MV-4-11 (cell line): Measurements from ENCODE around the gene YES1.

Experiments
- DNase-seq: peaks from one replicate; lab custom pipeline; 2025; lab: John Stamatoyannopoulos, UW

YES1 gene

DNA sequence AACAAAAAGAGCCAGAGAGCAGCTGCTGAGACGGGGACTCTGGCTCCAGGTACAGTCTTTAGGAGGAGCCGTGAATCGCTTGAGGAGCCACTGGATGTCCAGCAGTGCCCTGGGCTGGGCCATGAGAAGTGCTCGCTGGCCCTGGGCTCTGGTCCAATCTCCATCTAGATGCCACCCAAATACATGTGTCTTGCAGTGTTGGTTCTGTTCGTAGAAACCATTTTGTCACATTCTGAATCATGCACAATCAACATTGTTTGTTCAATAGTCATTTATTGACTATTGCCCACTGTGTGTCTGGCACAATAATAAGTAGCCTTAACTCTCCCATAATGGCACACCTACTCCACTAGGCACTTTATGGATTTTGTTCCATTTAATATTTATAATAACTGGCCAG lies 128.5 kb downstream of the YES1 start:
- DNase-seq = no peak

DNA sequence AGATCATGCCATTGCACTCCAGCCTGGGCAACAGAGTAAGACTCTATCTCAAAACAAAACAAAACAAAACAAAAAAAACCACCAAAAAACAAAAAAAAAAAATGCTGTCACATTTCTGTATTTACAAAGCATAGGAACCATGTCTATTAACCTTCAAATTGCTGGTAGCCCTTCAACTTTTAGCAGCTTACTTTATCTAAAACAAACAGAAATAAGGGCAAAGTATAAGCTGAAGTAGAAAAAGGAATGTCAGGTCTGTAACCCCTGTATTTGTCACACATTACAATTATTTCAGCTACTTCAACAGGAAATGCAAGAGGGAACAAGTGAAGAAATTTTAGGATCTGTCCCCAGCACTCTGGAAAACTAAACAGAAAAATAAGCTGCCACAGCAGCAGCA lies 129.2 kb downstream of the YES1 start:
- DNase-seq = no peak

DNA sequence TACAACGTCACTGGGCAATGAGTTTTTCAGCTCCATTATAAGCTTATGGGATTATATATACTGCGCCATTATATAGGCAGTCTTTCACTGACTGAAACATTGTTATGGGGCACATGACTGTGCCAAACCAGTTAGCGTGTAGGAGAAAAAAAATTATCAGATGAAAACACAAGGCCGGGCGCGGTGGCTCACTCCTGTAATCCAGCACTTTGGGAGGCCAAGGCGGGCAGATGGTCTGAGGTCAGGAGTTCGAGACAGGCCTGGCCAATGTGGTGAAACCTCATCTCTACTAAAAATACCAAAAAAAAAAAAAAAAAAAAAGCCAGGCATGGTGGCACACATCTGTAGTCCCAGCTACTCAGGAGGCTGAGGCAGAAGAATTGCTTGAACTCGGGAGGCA lies 129.6 kb downstream of the YES1 start:
- peak; percentile 19 for DNase-seq

DNA sequence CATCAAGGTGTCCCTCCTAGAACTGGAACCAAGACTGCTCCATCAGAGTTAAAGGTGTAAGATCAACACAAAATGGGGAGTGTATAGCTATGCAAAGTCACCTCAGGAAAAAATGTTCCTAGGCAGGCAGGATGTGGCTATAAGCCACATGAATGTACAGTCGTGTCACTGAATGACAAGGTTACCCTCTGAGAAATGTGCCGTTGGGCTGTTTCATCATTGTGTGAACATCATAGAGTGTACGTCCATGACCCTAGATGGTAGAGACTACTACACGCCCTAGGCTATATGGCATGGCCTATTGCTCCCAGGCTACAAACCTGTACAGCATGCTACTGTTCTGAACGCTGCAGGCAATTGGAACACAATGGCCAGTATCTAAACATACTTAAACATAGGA lies 130.1 kb downstream of the YES1 start:
- no peak for DNase-seq

DNA sequence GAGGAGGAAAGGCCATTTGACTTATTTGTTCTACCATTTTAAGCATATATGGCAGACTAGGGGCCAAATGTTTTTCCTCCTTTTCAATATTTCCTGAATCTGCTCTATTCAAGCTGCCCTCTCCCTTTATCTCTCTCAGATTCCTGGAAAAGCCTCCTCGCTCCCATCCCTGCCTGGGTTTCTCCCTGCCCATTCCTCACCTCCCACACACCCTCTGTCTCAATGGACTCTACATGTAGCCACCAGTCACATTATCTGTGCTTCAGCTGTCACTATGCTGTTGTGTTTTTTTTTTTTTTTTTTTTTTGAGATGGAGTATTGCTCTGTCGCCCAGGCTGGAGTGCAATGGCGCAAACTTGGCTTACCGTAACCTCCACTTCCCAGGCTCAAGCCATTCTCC lies 131.7 kb downstream of the YES1 start:
- no peak for DNase-seq

DNA sequence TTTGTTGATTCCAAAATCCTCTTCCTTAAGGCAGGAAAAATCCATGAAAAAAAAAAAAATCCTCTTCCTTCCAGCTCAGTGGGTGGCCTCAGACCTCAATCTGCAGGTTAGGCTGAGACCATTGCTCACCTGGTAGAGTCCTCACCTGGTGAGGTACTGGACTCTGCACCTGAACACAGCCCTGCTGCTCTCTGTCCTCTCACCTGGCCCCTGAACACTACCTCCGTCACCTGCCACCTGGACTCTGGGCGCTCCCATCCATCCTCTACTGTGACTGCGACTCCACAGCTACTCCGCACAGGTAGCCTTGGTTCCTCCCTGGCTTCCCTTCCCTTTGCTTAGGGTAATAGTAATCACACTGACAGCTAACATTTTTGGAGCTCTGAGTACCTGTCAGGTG lies 132.5 kb downstream of the YES1 start:
- no peak for DNase-seq

DNA sequence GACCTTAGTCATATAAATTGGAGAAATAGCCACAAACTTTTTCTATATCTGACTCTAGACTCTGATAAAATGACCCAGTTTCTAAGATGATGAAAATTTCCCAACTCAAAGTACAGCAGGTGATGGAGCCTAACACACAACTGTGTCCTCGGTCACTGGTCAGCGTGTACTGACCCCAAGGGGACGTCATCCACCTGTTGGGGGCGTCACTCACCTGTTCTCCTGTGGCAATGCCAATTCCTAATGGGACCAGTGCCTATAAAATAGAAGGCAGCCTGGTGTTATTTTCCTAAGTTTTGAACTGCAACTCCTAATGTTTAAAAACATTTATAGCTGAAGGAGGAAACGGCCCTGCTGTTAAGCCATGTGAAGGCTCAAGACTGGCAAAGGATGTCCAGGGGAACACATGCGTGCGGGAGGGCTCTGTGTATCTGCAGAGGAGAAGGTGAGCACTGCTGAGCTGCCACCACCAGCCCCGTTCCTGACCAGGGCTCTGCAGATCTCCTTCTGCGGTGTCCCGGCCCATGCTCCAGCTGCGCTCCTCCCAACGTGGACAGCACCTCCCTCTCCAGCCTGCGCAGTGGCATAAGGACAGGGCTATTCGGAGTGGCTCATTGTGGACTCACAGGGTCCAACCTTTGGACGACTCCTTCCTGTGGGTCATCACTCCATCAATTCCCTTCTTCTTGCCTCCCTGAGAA lies 133.4 kb downstream of the YES1 start:
- no peak for DNase-seq

DNA sequence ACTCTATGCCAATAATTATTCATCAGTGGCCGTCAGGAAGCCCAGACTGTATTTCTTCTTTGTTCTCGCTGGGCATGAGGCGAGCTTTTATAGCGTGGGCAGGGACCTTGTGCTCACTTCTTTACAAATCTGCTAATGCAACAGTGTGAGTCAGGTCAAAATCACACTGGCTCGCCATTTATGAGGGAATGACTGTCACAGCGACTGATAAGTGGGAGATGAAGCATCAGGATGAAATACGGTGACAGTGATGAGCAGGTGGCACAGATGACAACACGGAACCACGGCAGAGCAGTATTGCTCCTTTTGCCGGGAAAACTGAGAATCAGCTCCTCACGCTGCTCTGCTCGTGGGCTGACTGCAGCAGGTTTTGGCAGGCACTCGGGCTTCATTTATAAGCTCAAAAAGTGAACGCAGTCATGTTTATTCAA lies 134.1 kb downstream of the YES1 start:
- no peak for DNase-seq

DNA sequence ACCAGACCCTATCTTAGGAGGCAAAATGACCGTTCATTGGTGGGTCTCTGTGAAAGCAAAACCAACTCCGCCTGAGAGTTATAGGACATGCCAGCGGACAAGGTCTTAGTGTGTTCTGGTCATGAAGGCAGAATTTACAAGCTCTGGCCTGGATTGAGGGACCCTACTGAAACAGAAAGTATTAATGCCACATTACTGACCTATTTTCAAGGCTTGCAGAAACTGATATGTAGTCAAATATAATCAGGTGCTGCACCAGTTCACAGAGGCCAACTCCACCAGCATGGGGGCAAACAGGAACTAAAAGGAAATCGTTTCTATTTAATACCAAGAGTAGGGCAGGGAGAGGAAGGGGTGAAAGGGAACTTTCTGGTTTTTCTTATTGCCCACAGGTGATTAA lies 134.9 kb downstream of the YES1 start:
- no peak for DNase-seq

DNA sequence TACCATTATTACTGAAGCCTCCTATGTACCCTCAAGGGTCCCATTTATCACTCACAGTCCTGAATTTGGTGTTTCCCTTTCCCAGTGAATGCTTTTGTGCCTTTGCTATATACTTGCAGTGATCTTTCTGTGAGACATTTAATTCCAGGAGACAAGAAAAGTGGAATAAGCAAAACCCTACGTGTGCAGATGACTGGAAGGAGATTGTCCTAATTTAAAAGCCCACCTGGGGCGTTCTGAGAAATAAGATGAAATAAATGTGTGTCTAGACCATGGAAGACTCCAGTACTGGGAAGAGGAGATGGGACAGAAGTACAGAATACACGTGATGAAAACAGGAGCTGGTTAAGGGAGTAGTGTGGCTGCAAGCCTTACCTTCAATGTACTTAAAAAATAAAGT lies 135.3 kb downstream of the YES1 start:
- DNase-seq = no peak

DNA sequence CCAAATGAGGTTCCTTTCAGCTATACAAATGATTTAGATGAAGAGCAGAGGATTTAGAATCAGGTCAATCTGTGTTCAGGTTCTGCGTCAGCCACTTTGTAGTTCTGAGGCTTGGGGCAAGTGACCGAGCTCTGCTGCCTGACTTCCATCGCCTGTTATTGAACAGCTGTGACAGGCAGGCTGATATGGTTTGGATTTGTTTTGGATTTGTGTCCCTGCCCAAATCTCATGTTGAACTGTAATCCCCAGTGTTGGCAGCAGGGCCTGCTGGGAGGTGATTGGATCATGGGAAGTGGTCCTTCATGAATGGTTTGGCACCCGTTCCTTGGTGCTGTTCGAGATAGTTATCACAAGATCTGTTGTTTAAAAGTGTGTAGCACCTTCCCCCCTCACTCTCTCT lies 136.0 kb downstream of the YES1 start:
- no peak for DNase-seq

DNA sequence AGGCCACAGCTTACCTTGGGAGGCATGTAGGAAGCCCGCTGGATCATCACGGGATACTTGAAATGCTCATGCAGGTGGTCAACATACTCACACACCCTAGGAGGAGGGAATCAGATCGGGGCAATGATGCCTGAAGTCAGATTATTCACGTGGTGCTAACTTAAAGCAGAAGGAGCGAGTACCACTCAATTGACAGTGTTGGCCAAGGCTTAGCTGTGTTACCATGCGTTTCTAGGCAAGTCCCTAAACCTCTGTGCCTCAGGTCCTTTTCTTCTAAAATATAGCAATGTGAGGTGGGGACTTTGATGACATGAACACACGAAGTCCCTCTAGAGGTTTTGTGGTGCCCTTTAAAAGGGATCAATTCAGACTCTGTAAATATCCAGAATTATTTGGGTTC lies 136.7 kb downstream of the YES1 start:
- DNase-seq = no peak

DNA sequence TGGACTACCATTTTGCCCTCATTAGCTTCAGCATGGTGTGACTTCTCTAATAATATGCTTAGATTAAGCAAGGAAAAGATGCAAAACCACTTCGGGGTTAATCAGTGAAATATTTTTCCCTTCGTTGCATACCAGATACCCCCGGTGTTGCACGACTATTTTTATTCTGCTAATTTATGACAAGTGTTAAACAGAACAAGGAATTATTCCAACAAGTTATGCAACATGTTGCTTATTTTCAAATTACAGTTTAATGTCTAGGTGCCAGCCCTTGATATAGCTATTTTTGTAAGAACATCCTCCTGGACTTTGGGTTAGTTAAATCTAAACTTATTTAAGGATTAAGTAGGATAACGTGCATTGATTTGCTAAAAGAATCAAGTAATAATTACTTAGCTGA lies 138.3 kb downstream of the YES1 start:
- DNase-seq = no peak

DNA sequence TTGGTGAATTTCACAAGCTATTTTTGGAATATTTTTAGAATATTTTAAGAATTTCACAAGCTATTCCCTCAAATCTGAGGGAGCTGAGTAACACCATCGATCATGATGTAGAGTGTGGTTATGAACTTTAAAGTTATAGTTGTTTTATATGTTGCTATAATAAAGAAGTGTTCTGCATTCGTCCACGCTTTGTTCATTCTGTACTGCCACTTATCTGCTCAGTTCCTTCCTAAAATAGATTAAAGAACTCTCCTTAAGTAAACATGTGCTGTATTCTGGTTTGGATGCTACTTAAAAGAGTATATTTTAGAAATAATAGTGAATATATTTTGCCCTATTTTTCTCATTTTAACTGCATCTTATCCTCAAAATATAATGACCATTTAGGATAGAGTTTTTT lies 138.7 kb downstream of the YES1 start:
- DNase-seq = no peak
